ENCODE data around the gene MRTFA.

Gene MRTFA

DNA sequence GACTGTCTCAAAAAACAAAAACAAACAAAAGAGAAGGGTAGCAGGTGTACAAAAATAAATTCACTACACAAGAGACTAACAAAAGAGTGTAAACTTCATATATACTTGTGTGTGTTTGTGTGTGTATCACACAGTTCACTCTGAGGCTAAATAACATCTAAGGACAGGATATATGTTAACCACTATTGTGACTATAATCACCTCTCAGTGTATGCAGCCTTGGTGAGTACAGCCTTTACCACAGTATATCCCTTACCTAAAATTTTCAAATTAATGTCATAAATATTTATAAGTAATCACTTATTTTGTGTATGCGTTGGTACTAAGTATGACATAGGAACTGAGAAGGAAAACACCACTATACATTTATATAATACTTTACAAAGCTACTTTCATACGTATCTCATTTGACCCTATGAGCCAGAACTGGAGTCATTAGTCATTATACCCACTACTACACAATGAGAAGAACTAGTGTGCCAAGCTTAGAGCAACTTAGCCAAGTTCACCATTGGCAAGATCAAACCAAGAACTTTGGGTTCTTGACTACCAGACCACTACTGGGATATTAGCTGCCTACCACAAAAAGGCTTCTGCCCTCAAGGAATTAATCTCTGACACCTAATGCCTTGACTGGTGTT is 149.4 kb downstream of the MRTFA start:
- no peak for DNase-seq

DNA sequence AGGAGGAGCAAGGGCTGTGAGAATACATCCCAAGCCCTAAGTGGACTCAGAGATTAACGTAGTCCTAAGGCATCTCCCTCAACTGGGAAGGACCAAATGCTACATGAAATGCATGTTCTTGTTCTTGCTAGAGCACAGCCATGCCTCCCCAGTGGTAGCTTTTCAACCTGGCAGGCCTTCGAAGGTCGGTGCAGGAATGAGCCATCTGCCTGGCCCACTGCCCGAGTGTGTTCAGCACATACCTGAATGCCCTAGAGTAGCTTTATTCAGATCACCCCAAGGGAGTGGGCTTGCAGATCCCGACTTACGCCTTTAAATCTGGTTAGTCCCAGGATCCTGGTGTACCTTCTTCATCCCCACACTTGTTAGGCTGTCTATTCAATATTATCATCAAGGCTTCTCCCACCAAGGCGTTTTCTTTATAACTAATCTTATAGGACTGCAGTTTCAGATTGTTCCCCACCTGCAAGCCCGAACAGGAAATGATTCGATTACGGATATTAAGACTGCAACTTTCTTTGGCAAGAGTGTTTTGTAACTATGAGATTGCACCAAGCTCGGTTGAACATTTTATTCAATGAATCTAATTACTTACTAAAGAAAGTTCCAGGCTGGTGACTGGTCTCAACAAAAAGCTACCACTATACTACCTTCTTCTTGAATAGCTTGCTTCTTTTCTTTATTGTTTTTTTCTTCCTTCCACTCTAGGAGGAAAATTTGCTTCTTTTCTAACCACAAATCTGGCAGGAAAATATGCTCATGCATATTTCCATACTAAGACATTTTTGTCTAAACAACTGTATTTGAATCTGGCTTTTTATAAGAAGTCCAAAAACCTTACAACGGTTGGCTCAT is 150.5 kb downstream of the MRTFA start:
- DNase-seq, result peak; percentile 52

DNA sequence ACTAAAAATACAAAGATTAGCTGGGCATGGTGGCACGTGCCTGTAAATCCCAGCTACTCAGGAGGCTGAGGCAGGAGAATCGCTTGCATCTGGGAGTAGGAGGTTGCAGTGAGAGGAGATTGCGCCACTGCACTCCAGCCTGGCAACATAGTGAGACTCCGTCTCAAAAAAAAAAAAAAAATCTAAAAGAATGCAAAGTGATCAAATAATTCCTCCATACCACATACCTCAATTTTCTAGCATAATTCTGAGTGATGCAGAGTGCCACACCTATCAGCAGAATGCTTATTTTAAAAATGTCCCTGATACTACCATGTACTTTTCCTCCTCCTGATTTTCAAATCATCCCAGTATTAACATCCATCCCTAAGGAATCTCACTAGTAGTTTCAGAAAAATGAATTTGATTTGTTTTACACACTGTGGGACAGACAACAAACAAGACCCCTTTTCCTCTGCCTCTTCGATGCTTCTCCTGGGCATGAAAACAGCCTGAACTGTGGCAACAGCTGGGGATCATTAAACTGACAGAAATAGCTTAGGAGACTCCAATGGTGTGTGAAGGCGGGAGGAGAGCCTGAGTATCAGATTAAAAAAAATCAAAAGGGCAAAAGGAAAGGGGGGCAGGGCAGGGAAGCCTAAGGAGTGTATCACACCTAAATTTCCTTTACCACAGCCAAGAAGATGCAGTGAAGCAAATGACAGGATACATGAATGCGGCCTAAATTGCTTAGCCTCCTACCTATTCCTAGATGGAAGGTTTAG is 151.4 kb downstream of the MRTFA start:
- peak; percentile 63 for DNase-seq

DNA sequence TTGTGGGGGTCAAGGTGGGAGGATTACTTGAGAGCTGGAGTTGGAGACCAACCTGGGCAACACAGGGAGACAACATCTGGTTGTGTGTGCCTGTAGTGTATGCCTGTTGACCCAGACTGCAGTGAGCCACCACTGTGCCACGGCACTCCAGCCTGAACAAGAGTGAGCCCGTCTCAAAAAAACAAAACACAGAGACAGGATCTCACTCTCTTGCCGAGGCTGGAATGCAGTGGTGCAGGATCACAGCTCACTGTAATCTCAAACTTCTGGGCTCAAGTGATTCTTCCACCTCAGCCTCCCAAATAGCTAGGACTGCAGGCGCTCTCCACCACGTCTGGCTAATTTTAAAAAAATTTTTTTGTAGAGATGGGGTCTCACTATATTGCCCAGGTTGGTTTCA is 153.6 kb downstream of the MRTFA start:
- no peak for DNase-seq

DNA sequence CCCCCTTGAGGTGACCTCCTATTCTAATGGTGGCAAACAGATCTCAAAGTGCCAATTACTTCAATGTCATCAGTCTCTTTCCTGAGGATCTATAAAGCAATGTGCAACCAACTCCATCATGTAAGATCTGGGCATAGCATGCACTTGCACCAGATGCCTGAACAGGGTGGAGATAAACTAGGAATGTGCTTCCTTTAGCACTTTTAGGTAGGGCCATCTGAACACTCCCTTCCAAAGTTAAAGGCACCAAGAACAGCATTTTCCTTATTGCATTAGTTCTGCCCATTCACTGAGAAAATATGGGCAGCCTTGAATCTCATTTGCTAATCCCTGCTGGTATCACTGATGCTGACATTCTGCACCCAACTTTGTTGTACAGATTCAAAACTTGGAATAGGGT is 154.1 kb downstream of the MRTFA start:
- DNase-seq, result no peak

DNA sequence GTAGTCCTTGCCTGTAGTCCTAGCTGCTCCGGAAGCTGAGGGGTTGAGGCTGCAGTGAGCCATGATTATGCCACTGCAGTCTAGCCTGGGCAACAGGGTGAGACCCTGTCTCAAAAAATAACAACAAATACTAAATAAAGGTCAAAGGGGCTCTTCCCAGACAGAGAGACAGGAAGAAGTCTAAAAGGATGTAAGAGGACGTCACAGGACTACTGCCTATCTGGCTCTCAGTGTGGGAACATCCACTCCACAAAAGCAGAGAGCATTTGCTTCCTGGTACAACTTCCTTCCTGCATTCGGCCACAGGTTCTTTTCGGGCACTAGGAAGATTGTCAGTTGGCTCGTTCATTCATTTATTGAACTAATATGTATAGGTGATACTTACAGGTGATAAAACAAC is 155.5 kb downstream of the MRTFA start:
- no peak for DNase-seq

DNA sequence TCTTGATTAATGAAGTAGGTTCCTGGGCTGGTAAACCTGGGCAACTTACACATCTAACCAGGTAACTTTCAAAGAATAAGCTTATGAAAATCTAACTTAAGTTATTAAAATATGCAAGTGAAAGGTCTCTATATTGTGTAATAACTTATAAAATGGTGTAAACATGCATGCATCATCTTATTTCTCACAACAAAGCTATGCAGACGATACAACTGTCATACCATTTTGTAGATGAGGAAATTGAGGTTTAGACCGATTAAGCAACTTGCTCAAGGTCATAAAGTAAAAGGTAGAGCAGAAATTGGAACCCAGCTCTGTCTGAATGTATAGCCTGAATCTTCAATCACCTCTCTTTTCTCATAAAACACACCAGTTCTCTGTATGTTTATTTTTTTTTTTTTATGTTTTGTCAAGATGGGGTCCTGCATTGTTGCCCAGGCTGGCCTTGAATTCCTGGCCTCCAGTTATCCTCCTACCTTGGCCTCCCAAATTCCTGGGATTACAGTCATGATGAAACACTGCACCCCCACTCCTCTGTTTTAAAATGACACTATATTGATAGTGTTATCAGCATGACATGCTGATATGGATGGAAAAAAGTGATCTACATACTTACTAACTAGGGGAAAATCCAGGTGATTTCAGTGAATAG is 156.5 kb downstream of the MRTFA start:
- peak; percentile 30 for DNase-seq

DNA sequence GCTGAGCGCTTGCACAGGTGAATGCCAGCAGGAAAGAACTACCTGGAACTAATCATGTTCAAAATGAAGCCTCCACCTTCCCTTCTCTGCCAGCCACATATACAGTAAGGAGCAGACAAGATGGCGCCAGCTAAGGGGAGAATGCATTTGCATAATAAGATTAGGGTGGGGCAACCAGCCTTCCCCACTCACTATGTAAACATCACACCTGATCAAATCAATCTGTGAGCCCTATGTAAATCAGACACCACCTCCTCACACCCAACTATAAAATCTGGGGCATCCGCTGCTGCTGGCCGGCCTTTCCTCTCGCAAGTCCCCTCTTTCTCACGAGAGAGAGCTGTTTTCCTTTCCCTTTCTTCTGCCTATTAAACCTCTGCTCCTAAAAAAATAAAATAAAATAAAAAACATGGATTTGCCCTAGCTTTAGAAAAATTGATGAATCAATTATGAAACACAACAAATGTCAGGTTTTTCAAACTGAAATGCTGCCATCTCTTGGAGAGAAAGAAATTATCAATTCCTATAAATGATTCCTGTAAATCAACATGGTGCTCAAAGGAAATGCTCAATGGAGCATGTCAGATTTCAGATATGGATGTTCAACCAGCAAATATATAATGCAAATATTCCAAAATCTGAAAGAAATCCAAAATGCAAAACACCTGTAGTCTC is 157.3 kb downstream of the MRTFA start:
- no peak for DNase-seq

DNA sequence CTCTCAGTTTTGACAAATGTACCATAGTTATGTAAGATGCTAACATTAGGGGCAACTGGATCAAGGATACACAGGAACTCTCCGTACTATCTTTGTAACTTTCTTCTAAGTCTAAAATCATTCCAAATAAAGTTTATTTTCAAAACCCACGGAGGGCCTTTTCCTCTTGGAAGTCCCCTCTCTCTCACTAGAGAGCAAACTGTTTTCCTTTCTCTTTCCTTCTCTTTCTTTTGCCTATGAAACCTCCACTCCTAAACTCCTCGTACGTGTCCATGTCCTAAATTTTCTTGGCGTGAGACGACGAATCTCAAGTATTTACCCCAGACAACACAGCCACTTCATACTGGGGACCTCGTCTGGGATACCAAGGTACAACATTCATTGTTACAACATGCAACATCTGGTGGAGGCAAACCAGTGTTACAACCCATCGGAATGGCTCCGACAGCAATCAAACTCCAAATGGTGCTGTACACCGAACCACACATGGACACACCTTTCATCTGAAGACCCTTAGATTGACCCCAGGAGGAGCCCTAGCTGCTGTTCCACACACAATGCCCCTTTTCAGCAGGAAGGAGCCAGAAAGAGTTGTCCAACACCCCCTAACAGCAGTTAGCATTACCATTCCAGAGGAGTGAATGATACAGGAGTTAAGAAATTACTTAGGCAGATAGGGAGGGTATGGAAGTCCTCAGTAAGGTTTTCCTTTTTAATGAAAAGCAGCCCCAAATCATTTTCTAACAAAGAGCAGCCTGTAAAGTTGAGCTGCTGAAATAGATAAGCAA is 158.0 kb downstream of the MRTFA start:
- no peak for DNase-seq

DNA sequence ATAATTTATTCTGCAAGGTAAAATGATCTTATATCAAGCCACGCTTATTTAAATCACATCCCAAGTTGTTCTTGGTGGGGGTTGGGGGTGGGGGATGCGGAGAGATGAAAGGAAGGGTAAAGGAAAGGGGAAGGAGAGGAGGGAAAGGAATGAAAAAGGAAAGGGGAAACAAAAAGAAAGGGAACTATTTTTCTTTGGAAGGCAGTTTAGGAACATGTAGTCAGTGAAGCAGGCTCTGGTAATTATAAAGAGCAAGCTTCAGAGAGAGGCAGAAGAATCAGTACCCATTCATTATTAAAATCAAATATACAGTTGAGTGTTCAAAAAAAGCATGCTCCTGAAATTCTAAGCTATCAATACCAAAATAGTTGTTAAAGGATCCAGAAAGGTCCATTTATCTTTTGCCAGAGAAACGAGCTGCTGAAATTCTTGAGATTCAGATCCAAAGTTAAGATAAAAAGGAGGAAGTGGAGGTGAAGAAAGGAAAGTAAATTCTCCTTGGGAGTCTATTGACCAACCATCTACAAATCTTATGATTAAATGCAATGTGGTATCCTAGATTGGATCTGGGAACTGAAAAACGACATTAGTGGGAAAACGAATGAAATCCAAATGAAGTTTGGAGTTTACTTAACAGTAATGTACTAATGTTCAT is 158.7 kb downstream of the MRTFA start:
- no peak for DNase-seq

DNA sequence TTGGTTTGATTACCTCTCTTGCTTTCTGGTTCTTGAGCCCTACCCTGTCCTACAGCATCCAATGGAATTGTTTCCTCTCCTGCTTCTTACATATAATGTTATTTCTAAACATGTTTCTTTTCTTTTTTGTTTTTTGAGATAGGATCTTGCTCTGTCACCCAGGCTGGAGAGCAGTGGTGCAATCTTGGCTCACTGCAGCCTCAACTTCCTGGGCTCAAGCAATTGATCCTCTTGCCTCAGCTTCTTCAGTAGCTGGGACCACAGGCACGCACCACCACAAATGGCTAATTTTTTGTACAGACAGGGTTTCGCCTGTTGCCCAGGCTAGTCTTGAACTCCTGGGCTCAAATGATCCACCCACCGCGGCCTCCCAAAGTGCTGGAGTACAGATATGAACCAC is 160.2 kb downstream of the MRTFA start:
- DNase-seq, result no peak

DNA sequence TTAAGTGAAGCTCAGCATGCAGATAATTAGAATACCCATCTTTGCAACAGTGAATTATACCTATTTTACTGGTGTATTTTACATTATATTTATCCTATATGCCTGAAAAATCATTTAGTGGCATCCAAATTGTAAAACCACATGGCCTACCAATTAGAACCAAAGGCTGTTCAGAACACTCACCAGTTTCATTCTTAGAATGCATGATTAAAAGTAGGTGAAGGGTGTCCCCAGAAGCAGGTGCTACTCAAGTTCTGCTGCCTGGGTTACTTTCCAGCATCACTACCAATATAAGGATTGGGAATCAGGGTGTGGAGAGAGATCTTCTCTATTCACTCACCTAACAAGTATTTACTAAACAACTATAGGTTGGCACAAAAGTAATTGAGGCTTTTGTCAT is 162.8 kb downstream of the MRTFA start:
- no peak for DNase-seq

DNA sequence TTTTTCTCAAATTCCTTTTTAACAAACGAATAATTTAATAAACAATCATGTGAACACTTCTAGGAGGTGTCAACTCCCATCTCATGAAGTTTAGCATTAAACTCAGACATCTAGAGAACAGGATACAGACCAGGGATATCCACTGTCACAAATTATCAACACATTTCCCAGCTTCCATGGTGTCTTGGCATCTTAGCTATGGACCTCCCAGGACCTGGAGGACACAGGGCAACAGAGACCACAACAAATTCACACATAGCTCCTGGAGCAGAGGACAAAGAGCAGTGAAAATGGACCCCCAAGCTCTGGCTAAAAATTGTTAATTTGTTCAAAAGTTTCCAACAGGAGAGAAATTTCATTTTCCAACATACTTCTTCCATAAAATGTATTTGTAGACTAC is 163.9 kb downstream of the MRTFA start:
- DNase-seq, result no peak

DNA sequence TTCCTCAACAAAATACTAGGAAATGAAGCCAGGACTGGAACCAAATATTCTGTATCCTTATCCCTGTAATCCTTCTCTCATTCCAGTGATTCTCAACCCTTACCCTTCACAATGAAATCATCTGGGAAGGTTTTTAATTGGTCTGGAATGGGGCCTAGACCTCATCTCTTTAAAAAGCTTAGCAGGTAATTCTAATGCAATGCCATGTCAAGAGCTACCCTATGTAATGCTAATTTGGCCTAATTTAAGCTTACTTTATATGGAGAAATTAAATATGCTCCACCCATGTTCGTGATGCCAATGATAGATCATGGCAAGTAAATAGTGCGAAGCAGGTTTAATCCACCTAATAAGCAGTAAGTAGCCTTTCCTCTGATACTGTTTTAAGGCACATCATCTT is 164.5 kb downstream of the MRTFA start:
- DNase-seq, result no peak

DNA sequence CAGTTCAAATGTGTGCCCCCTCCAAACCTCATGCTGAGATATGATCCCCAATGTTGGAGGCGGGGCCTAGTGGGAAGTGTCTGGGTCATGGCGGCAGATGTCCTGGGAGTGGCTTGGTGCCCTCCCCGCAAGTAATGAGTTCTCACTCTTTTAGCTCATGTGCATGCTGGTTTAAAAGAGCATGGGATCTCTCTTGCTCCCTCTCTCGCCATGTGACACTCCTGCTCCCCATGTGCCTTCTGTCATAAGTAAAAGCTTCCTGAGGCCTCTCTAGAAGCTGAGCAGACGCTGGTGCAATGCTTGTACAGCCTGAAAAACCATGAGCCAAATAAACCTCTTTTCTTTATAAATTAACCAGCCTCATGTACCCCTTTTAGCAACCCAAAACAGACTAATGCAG is 167.3 kb downstream of the MRTFA start:
- DNase-seq, result no peak

DNA sequence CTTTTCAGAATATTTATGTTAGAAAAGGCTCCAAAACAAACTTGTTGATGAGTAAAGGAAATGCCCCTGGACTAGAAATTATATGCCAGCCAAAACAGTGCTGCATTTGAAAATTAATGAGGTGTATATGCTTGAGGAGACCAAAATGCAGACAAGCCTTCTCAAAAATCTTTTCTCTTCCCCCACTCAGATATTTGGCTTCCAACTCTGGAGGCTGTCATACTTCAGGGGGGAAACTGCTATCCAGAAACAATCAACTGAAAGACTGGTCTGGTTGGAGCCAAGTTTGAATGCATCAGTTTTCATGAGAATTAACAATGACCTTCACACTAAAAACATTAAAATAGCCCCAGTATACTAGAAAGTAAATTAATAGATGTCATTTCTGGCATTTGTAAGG is 167.9 kb downstream of the MRTFA start:
- DNase-seq, result no peak

DNA sequence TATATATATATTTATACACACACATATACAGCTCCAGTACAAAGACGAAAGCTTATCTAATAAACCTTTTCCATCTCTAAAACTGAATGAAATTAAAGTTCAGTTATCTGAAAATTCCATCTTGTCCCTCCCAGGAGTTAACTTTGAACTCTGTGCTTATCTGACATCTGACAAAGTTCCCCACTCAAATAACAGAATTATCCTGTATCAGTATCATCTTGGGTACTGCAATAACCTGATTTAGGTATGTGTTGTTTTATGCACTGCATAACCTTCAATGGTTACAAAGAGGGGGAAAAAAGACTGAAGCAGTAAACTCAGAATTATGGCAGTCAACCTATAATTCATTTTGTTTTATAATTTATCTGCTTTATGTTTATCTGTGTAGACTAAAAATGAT is 169.5 kb downstream of the MRTFA start:
- DNase-seq, result no peak

DNA sequence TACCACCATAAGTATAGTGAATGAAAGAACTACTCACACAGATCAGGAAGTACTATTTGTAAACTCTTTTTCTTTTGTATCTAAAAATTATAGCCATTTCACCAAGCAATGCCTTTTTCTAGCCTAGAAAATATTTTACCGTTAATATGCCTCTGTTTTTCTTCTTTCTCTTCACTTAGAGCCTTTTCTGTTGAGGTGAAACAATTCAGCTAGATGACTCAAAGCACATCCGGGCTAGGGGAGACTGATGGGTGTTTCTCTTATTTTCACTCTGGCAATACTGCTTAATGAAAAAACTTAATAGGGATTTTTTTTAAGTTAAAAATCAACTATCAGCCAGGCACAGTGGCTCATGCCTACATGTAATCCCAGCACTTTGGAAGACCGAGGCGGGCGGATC is 172.8 kb downstream of the MRTFA start:
- no peak for DNase-seq

DNA sequence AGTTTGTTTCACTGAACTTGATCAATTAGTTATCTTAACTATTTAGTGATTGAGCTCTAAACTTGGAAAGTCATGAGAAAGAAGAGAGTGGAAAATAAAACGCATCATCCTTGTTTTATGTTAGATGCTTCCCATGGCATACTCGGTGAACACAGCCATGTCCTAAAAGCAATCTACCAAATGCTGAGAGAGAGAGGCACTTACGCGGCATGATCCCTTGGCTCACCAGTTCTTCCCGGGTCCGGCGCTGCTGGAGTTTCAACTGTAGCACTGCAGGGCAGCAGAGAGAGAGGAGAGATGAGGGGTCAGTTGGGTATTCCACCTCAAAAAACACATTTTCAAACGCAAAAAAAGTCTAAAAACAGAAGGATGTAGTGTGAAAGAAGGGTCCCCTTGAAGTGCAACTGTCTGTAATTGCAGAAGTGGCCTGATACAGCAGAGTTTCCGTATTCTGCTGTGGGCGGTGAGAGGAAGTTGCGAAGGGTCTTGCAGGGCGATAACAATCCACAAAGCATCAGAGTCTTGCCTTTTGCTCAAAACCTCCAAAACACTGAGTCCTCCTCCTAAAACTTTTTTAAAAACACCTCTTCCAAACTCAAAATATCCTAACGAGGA is 173.4 kb downstream of the MRTFA start:
- no peak for DNase-seq

DNA sequence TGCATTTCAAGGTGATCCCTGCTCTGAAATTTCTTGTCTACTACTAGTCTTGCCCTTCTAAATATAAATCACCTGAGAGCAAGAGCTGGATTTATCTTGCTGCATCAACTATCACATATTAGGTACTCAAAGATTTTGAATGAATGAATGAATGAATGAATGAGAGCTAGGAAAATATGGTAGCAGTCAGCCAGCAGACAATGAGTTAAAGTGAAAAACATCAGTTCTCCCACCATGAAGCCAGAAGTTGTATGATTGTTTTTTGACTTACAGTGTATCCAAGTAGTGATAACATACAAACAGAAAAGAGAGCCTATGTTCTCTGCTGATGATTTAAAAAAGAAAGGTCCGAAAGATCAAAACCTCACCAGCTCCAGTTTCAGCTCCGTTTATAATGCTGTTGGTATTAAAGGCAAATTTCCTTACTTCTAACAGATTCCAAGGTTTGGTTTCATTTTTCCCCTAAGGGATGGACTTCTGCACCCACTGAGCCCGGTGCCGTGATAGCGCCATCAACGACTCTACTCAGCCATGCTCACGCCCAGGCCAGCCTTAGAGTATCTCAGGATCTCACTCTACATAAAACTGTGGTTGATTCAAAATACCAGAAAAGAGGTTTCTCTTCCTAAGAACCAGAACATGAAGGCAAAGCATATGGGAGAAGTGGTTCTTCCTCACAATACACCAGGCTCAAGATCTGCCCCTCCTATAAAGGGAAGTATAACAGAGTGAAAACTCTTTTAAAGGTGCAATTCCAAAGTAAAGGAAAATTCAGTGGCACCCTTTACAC is 174.1 kb downstream of the MRTFA start:
- no peak for DNase-seq
